ENCODE results near the gene IGSF8.
A peak's percentile ranks its signal among the peaks of the same experiment; 100 is the strongest.

The IGSF8 gene

GRCh38 chr1:160105155-160105554 is 6.7 kb upstream of the IGSF8 start:
- no peak for DNase-seq (ENCODE audit: extremely low read depth, low read depth)
- H3K4me3 ChIP-seq (replicated peaks; ENCODE audit: low read depth, low read length), result no peak overlapping the region
- no peak for TF ChIP-seq CTCF (IDR thresholded peaks at IDR 0.05; ENCODE audit: low read depth, low read length, missing control alignments)

- no peak overlapping the region for H3K4me3 ChIP-seq (replicated peaks; ENCODE audit: low read depth, low read length)
- TF ChIP-seq CTCF (IDR thresholded peaks at IDR 0.05; ENCODE audit: low read depth, low read length, missing control alignments), result no peak
- no peak for DNase-seq (ENCODE audit: extremely low read depth, low read depth)
These were observed 6.1 kb upstream of the IGSF8 start for GRCh38 chr1:160104486-160104885.

- no peak overlapping the region for H3K4me3 ChIP-seq (replicated peaks; ENCODE audit: low read depth, low read length)
- DNase-seq (ENCODE audit: extremely low read depth, low read depth), result no peak
- TF ChIP-seq CTCF (IDR thresholded peaks at IDR 0.05; ENCODE audit: low read depth, low read length, missing control alignments), result no peak
These were observed 5.4 kb upstream of the IGSF8 start for GRCh38 chr1:160103658-160104408.

GRCh38 chr1:160101717-160102522 is 3.5 kb upstream of the IGSF8 start:
- no peak overlapping the region for H3K4me3 ChIP-seq (replicated peaks; ENCODE audit: low read depth, low read length)
- TF ChIP-seq CTCF (IDR thresholded peaks at IDR 0.05; ENCODE audit: low read depth, low read length, missing control alignments), result no peak
- no peak for DNase-seq (ENCODE audit: extremely low read depth, low read depth)

- H3K4me3 ChIP-seq (replicated peaks; ENCODE audit: low read depth, low read length), result no peak overlapping the region
- peak; percentile 99 for TF ChIP-seq CTCF (IDR thresholded peaks at IDR 0.05; ENCODE audit: low read depth, low read length, missing control alignments)
- DNase-seq (ENCODE audit: extremely low read depth, low read depth), result peak; percentile 38
These were observed 2.8 kb upstream of the IGSF8 start for GRCh38 chr1:160101037-160101716.

- DNase-seq (ENCODE audit: extremely low read depth, low read depth), result no peak
- TF ChIP-seq CTCF (IDR thresholded peaks at IDR 0.05; ENCODE audit: low read depth, low read length, missing control alignments), result no peak
- no peak overlapping the region for H3K4me3 ChIP-seq (replicated peaks; ENCODE audit: low read depth, low read length)
These were observed 1.4 kb upstream of the IGSF8 start for GRCh38 chr1:160099716-160100375.

All from HFF-Myc (cell line).